GM19372 (cell line): Measurements from ENCODE around the gene CASS4.

Experiments used
- ATAC-seq: cut with Tn5 transposase; IDR thresholded peaks from one replicate; pipeline ENCODE4 v1.9.1; 2021; ENCODE audit warnings: mild to moderate bottlenecking, low read depth, moderate library complexity; ENCODE audit not compliant: unreplicated experiment

The CASS4 gene

GRCh38 chr20:56442389-56443365 is 30.6 kb downstream of the CASS4 start:
- ATAC-seq = no peak

GRCh38 chr20:56443654-56444540 is 31.8 kb downstream of the CASS4 start:
- ATAC-seq = no peak

- no peak for ATAC-seq
Observed at GRCh38 chr20:56445130-56445529, 33.1 kb downstream of the CASS4 start.

GRCh38 chr20:56445540-56445939 is 33.5 kb downstream of the CASS4 start:
- no peak for ATAC-seq

- no peak for ATAC-seq
Observed at GRCh38 chr20:56447227-56447626, 35.2 kb downstream of the CASS4 start.

- ATAC-seq = no peak
Observed at GRCh38 chr20:56449459-56449858, 37.4 kb downstream of the CASS4 start.

- ATAC-seq = no peak
Observed at GRCh38 chr20:56451056-56451765, 39.2 kb downstream of the CASS4 start.

- peak; percentile 74 for ATAC-seq
Observed at GRCh38 chr20:56453352-56453751, 41.3 kb downstream of the CASS4 start.

GRCh38 chr20:56454754-56455153 is 42.7 kb downstream of the CASS4 start:
- ATAC-seq = peak; percentile 82

- no peak for ATAC-seq
Observed at GRCh38 chr20:56458206-56458821, 46.3 kb downstream of the CASS4 start.

GRCh38 chr20:56460459-56460858 is 48.4 kb downstream of the CASS4 start:
- no peak for ATAC-seq

GRCh38 chr20:56461576-56461975 is 49.5 kb downstream of the CASS4 start:
- ATAC-seq = no peak

GRCh38 chr20:56463428-56463827 is 51.4 kb downstream of the CASS4 start:
- ATAC-seq = no peak

GRCh38 chr20:56465997-56466396 is 53.9 kb downstream of the CASS4 start:
- ATAC-seq = no peak

GRCh38 chr20:56467968-56468315 is 55.9 kb downstream of the CASS4 start:
- no peak for ATAC-seq

- peak; percentile 98 for ATAC-seq
Observed at GRCh38 chr20:56468316-56469076, 56.4 kb downstream of the CASS4 start, which contains the start of gene RTF2. Gene RTF2, plus strand, starts transcription at chr20:56468627. Its CDS starts 71 bp downstream, at chr20:56468698.

- no peak for ATAC-seq
Observed at GRCh38 chr20:56469077-56469449, 57.0 kb downstream of the CASS4 start.

GRCh38 chr20:56483970-56484369 is 71.9 kb downstream of the CASS4 start:
- ATAC-seq = no peak

- no peak for ATAC-seq
Observed at GRCh38 chr20:56487216-56487615, 75.2 kb downstream of the CASS4 start.
